T-helper 2 cell (primary cell): Measurements from ENCODE around the gene TMEM63C.

Experiments
- DNase-seq, 5 experiments: peaks; one replicate each; pipeline versions ENCODE4 v3.0.0 to v3.0.0-alpha.2; 2012 to 2022
- total RNA-seq, 2 donors: gene quantifications; one replicate each; lab custom pipeline; 2026; lab: John Stamatoyannopoulos, UW

TMEM63C gene
- 0.34 to 0.94 reads per million in 2 donors for total RNA-seq

- DNase-seq = peak in 4 of 5 experiments; percentile 26 to 54 (median 46)
Observed at GRCh38 chr14:77181603-77182437, at the start of gene TMEM63C. Gene TMEM63C, plus strand, starts transcription at chr14:77181798. Its CDS starts 37,016 bp downstream, at chr14:77218814.

GRCh38 chr14:77131871-77132486 is 49.6 kb upstream of the TMEM63C start:
- no peak for DNase-seq

- DNase-seq = peak in 3 of 5 experiments; percentile 14 to 73 (median 28)
Observed at GRCh38 chr14:77133720-77134338, 47.8 kb upstream of the TMEM63C start.

GRCh38 chr14:77139022-77139421 is 42.6 kb upstream of the TMEM63C start:
- DNase-seq = no peak

GRCh38 chr14:77139540-77140358 is 41.8 kb upstream of the TMEM63C start:
- peak in 3 of 5 experiments; percentile 12 to 49 (median 15) for DNase-seq

GRCh38 chr14:77140359-77141213 is 41.0 kb upstream of the TMEM63C start:
- DNase-seq = no peak

- no peak for DNase-seq
Observed at GRCh38 chr14:77141214-77142004, 40.2 kb upstream of the TMEM63C start, which contains the start of gene ZDHHC22. Gene ZDHHC22, minus strand, starts transcription at chr14:77141791. Its CDS starts 2,053 bp downstream, at chr14:77139738.

- DNase-seq = no peak
Observed at GRCh38 chr14:77142005-77142800, 39.4 kb upstream of the TMEM63C start.

GRCh38 chr14:77143071-77143470 is 38.5 kb upstream of the TMEM63C start:
- no peak for DNase-seq

GRCh38 chr14:77144412-77145115 is 37.0 kb upstream of the TMEM63C start:
- DNase-seq = no peak

- DNase-seq = no peak
Observed at GRCh38 chr14:77145975-77146740, 35.4 kb upstream of the TMEM63C start.

GRCh38 chr14:77148510-77149231 is 32.9 kb upstream of the TMEM63C start:
- no peak for DNase-seq

- DNase-seq = no peak
Observed at GRCh38 chr14:77151245-77151644, 30.4 kb upstream of the TMEM63C start.

GRCh38 chr14:77151918-77152588 is 29.5 kb upstream of the TMEM63C start:
- peak in 1 of 5 experiments; percentile 36 for DNase-seq

- DNase-seq = no peak
Observed at GRCh38 chr14:77153802-77154201, 27.8 kb upstream of the TMEM63C start.

GRCh38 chr14:77154421-77154820 is 27.2 kb upstream of the TMEM63C start:
- no peak for DNase-seq

- DNase-seq = no peak
Observed at GRCh38 chr14:77155083-77155482, 26.5 kb upstream of the TMEM63C start.
